ENCODE results near the gene CT47C1.
"Not testable (repeated sequence)": the region's sequence is repeated elsewhere in the genome, so short reads cannot be mapped to it uniquely, and the experiment has no call there.

CT47C1 gene

DNA sequence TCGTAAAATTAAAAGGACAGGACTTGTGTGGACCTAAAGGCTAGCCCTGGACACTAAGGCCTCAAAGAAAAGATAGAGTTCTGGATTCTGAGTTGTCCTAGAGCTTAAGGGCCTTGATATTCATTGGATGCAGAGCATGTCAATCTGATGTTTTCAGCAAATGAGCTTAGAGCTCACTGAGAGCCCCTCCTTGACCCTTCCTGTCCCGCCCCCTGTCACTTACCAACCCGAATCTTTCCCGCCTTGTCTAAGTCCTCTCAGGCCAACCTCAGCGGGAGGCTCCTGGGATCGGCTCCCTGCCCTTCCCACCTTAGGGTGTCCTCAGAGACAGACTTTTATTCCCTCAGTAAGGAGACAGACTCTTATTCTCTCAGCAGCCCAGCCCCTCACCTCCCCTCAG is at the start of gene CT47C1:
Gene CT47C1 (plus strand): TSS at position 250 of the 400 bp plus-strand sequence. CDS start 233 bp downstream, outside the sequence.
- DNase-seq (ENCODE audit: low spot score), result no peak

DNA sequence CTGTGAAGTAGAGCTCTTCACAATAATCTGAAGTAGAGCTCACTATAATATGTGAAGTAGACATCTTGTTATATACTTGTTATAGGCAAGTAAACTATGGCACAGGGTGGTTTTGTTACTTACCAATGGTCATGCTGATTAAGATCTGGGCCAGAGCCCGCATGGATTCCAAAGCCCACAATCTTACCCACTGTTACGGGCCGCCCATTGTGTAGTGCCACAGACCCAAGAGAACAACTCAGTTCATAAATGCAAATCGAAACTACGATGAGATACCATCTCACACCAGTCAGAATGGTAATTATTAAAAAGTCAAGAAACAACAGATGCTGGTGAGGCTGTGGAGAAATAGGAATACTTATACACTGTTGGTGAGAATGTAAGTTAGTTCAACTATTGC is 46.9 kb upstream of the CT47C1 start:
- DNase-seq (ENCODE audit: low spot score), result no peak

DNA sequence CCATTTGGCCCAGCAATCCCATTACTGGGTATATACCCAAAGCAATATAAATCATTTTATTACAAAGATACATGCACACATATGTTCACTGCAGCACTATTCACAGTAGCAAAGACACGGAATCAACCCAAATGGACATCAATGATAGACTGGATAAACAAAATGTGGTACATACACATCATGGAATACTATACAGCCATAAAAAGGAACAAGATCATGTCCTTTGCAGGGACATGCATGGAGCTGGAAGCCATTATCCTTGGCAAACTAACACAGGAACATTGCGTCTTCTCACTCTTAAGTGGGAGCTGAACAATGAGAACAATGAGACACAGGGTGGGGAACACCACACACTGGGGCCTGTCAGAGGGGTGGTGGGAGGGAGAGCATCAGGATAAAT is 46.4 kb upstream of the CT47C1 start:
- not testable (repeated sequence) for DNase-seq (ENCODE audit: low spot score)

- DNase-seq (ENCODE audit: low spot score), result not testable (repeated sequence)
Observed at GRCh38 chrX:119027960-119028732, 44.6 kb upstream of the CT47C1 start.

DNA sequence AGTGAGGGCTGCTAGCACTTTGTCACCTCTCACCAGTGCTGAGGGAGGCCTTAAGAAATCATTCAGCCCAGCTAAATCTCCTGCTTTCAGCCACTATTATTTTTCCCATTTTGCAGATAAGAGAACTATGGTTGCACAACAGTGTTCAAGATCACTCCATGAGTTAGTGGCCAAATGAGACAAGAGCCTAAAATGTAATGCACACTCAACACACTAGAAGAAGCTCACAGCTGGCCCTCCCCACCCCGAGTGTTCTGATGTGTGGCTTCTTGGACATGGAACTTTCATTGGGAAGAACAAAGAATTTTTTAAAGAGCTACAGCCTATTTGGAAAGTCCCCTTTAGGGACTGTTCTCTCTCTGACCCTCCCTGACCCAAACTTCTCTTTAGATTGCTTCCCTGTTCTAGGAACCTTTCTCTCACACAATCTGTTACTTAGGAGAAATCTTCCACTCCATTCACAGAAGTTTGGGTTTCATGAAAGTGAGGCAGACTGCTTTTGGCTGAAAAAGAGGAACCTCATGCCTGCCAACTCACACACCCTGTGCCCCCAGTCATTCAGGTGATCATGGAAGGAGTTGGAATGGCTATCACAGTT is 44.0 kb upstream of the CT47C1 start:
- no peak for DNase-seq (ENCODE audit: low spot score)

DNA sequence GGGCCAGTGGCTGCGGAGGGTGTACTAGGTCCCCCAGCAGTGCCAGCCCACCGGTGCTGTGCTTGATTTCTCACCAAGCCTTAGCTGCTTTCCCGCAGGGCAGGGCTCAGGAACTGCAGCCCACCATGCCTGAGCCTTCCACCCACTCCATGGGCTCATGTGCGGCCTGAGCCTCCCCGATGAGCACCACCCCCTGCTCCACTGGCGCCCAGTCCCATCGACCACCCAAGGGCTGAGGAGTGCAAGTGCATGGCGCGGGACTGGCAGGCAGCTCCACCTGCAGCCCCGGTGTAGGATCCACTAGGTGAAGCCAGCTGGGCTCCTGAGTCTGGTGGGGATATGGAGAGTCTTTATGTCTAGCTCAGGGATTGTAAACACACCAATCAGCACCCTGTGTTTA is 43.1 kb upstream of the CT47C1 start:
- DNase-seq (ENCODE audit: low spot score), result not testable (repeated sequence)

GRCh38 chrX:119030990-119031389 is 41.8 kb upstream of the CT47C1 start:
- DNase-seq (ENCODE audit: low spot score), result no peak

DNA sequence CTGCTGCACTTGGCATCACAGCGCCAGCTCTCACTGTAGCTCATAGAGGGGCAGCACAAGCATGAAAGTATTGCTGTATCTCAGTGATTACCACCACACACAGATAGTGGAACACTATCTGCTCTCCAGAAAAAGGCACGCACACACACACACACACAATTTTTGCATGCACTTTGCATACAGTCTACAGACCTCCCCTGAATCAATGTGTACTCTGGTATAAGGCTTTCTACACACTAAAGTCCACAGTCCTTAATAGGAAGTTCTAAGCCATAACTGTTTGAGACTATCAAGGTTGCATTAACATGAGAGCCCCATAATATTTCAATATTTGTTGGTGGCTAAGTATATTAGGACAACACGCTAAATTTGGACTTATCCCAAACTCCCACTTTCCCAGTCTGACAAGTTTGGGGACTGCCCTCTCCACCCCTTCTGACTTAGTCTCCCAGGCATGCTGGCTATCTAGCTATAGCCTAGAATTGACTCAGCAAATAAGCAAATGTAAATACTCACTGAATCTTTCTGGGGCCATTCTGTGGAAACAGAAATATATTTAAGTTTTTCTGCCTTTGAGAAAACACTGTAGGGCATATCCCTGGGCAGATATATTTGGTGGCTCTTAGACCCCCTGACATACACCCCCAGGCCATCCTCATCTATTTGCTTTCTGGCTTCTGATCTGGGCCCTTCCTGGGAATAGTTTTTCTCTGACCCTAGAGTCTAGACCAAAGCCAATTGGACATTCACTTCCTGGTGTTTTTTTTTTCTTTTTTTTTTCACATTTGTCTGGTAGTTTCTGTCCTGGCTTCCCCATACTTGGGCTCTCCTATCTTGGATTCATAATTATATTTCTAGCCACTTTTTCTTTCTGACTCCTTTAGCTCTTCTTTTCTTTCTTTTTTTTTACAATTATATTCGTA is 36.4 kb upstream of the CT47C1 start:
- no peak for DNase-seq (ENCODE audit: low spot score)

DNA sequence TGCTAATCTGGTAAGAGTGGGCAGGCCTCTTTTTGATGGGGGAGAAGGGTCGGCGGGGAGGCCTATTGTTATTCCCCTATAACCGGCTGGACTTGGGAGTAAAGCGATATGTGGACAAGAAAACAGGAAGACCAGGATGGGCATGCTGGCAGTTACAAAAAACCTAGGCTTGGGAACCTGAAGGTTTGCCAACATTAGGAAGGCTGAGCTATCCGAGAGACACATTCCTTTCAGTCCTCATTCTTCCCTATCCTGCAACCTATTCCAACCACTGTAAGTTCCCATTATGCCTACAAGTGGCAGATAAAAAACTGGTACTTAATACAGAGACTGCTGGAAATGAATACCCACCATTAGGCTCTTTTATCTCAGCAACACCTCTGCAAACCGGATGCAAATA is 32.4 kb upstream of the CT47C1 start:
- no peak for DNase-seq (ENCODE audit: low spot score)

- no peak for DNase-seq (ENCODE audit: low spot score)
Observed at GRCh38 chrX:119041175-119041574, 31.6 kb upstream of the CT47C1 start.

GRCh38 chrX:119042040-119042439 is 30.8 kb upstream of the CT47C1 start:
- no peak for DNase-seq (ENCODE audit: low spot score)

DNA sequence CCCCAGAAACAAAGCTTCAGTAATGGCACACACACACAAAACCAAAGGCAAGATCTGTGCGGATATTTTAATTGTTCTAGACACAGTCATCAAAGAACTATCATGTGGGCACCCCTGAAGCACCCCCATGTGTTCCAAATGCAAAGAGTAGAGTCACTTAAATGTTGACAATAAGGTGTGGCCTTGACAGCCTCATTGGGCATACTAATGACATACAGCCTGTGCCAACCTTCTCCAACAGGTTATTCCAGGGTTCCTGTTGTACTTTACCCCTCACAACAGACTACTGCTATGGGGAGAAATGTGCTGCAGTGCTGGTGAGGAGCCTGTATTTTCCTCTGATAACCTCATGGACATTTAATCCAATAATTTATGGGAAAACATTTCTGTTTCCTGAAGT is 29.8 kb upstream of the CT47C1 start:
- DNase-seq (ENCODE audit: low spot score), result no peak

GRCh38 chrX:119045884-119046283 is 26.9 kb upstream of the CT47C1 start:
- DNase-seq (ENCODE audit: low spot score), result no peak

- DNase-seq (ENCODE audit: low spot score), result no peak
Observed at GRCh38 chrX:119055687-119056086, 17.1 kb upstream of the CT47C1 start.

DNA sequence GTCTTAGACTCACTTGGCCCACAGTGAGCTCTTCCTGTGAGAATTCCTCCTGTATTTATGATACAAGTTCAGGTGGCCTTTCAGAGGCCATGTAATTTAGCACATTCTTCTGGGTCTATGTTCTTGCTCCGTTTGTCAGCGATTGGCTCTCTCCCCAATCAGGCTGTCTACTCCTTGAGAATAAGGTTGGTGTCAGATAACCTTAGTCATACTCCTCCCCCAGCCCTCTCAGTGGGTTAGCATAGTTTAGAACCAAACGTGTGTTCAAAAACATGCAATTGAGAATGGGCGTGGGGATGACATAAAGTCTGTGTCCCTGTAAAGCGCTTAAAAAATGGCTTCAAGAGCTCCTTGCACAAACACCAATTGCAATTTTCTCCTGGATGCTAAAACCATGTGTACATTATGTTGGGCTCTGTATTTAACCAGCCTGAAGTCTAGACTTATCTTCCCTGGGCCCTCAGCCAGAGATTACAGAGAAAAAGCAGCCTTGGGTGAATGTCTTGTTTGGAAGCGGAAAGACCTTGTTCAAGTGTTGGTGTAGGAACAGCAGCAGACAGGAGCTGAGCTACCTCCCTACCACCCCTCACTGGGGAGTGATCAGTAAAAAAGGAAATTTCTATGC is 9.9 kb upstream of the CT47C1 start:
- no peak for DNase-seq (ENCODE audit: low spot score)

DNA sequence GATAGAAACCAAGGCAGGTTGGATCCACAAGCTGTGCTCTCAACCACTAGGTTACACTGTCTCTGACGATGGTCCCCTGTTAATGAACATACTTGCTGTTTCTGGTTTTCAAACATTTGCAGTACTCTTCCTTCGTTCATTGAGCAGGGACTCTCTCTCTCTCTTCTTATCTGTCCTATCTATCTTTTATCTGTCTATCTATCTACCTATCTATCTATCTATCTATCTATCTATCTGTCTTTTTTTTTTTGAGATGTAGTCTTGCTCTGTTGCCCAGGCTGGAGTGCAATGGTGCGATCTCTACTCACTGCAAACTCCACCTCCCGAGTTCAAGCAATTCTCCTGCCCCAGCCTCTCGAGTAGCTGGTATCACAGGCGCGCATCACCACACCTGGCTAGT is 9.4 kb upstream of the CT47C1 start:
- DNase-seq (ENCODE audit: low spot score), result no peak

- peak; percentile 27 for DNase-seq (ENCODE audit: low spot score)
Observed at GRCh38 chrX:119067023-119067739, 5.6 kb upstream of the CT47C1 start.

DNA sequence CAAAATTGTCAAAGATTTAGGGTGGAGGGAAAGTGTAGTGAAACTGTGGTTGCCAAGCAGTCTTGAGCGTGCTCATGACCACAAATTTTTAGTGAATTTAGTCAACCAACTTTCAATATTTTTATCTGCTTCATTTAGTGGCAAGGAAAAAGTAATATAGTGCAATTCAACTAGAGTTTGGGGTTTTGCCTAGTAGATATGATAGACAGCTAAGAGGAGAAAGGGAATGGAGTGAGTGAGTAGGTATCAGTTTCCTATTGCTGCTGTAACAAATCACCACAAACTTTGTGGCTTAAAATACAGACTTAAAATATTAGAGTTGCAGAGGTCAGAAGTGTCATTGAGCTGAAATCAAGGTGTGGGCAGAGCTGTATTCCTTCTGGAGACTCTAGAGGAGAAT is 3.7 kb upstream of the CT47C1 start:
- DNase-seq (ENCODE audit: low spot score), result no peak

DNA sequence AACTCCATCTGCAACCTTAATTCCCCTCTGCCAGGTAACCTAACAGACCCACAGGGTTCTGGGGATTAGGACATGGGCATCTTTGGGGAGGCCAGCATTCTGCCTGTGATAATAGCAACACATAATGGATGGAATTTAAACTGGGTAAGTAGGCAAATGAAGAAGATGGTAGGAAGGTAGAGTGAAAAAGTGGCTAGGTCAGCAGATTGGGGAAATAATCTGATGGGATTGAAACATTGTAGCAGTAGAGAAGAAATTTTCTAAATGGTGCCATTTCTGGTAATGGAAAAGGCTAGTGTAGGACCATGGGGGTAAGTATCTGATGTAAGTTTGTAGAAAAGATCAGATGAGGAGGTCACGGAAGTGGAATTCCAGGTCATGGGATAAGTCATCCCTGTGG is 3.0 kb upstream of the CT47C1 start:
- no peak for DNase-seq (ENCODE audit: low spot score)

DNA sequence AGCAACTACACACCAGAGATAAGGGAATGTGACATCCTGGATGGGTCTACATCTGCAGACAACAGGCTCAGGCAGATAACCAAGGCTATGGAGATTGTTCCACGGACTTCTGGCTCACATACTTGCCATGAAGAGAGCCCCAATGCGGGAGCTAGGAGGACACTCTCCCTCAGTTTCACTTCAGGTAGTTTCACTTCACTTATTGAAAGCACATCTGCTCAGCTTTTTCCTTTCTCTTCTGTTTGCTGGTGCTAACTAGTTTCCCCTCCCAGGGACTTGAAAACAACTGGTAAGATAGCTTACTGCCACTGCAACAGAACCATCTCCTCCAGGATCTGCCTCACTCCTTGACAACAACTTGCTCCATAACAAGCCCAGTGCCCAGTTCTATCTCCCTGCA is 1.4 kb upstream of the CT47C1 start:
- DNase-seq (ENCODE audit: low spot score), result peak; percentile 2

DNA sequence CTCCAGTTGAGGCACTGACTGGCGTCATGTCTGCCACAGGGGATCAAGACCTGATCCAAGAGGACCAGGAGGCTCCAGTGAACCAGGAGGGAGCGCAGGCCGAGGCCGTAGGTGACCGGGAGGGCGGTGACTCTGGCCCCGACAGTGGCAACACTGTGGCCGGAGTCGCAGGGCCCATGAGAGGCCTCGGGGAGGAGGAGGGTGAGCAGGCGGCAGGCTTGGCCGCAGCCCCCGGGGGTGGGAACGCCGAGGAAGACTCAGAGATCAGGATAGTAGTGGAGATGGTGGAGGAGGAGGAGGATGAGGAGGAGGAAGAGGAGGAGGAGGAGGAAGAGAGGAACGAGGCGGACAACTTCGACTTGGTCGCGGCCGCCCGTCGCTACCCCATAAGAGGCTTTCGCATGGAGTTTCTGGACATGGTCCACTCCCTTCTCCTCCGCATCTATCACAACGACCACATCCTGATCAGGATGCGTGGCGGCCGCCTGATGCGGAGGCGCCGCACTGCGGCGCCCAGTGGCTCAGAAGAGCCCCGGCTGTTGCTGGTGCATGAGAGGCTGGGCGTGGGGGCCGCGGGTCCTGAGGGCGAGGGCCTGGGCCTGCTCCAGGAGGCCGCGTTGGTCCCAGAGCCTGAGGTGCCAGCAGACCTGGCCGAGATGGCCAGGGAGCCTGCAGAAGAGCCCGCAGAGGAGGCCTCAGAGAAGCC is 560 bp downstream of the CT47C1 start:
- no peak for DNase-seq (ENCODE audit: low spot score)
